Rectal smooth muscle tissue (tissue), 1 donor: ENCODE data around the gene EGFL8.
A peak's percentile ranks its signal among the peaks of the same experiment; 100 is the strongest.

Experiments used
- H3K27ac ChIP-seq: one replicate; pipeline ENCODE4 v1.7.0; 2013; ENCODE audit warnings: low read depth, low read length, inconsistent platforms
- H3K27me3 ChIP-seq: one replicate; pipeline ENCODE4 v1.7.0; 2013; ENCODE audit warnings: low read length; ENCODE audit not compliant: control insufficient read depth, insufficient read depth
- H3K36me3 ChIP-seq: one replicate; pipeline ENCODE4 v1.7.0; 2013; ENCODE audit warnings: low read length; ENCODE audit not compliant: control insufficient read depth, insufficient read depth
- H3K4me1 ChIP-seq: one replicate; pipeline ENCODE4 v1.7.0; 2013; ENCODE audit warnings: low read length; ENCODE audit not compliant: control insufficient read depth, insufficient read depth
- H3K4me3 ChIP-seq: one replicate; pipeline ENCODE4 v1.7.0; 2013; ENCODE audit warnings: low read length
- H3K9ac ChIP-seq: one replicate; pipeline ENCODE4 v1.7.0; 2013; ENCODE audit warnings: low read length

EGFL8 gene

GRCh38 chr6:32163559-32164258 lies 686 bp upstream of the EGFL8 start:
- Histone ChIP-seq H3K9ac (no peak overlapping the region), H3K27ac (peak overlapping the region; percentile 61), H3K4me1 (no peaks in the 10 kb centered on the region), H3K27me3 (no peaks in the 10 kb centered on the region), H3K4me3 (no peak overlapping the region), H3K36me3 (peaks cover 20% of the 10 kb centered on the region)

GRCh38 chr6:32166411-32167061 lies 2.1 kb downstream of the EGFL8 start:
- Histone ChIP-seq H3K27me3 (no peaks in the 10 kb centered on the region), H3K4me3 (no peak overlapping the region), H3K9ac (no peak overlapping the region), H3K36me3 (peaks cover 46% of the 10 kb centered on the region), H3K4me1 (no peaks in the 10 kb centered on the region), H3K27ac (no peak overlapping the region)

GRCh38 chr6:32167154-32167760 lies 2.9 kb downstream of the EGFL8 start:
- Histone ChIP-seq H3K4me1 (no peaks in the 10 kb centered on the region), H3K27ac (no peak overlapping the region), H3K9ac (no peak overlapping the region), H3K4me3 (no peak overlapping the region), H3K27me3 (no peaks in the 10 kb centered on the region), H3K36me3 (peaks cover 46% of the 10 kb centered on the region)

GRCh38 chr6:32167761-32168262 lies 3.4 kb downstream of the EGFL8 start:
- peaks cover 42% of the 10 kb centered on the region for H3K36me3 ChIP-seq
- H3K27me3 ChIP-seq: no peaks in the 10 kb centered on the region
- H3K4me3 ChIP-seq: no peak overlapping the region
- no peaks in the 10 kb centered on the region for H3K4me1 ChIP-seq
- no peak overlapping the region for H3K9ac ChIP-seq
- H3K27ac ChIP-seq: no peak overlapping the region

GRCh38 chr6:32168350-32168749 lies 4.0 kb downstream of the EGFL8 start:
- Histone ChIP-seq H3K36me3 (peaks cover 39% of the 10 kb centered on the region), H3K27ac (no peak overlapping the region), H3K4me3 (no peak overlapping the region)

GRCh38 chr6:32168807-32169591 lies 4.6 kb downstream of the EGFL8 start:
- no peak overlapping the region for H3K4me3 ChIP-seq
- H3K36me3 ChIP-seq: peaks cover 39% of the 10 kb centered on the region
- no peak overlapping the region for H3K27ac ChIP-seq

More at GRCh38 chr6:32168350-32168749, 4.0 kb downstream of the EGFL8 start:
- Histone ChIP-seq H3K9ac (no peak overlapping the region), H3K4me1 (no peaks in the 10 kb centered on the region), H3K27me3 (no peaks in the 10 kb centered on the region)

GRCh38 chr6:32170294-32170693 lies 5.9 kb downstream of the EGFL8 start:
- Histone ChIP-seq H3K4me3 (no peak overlapping the region), H3K9ac (no peak overlapping the region), H3K27me3 (no peaks in the 10 kb centered on the region), H3K36me3 (peaks cover 36% of the 10 kb centered on the region), H3K27ac (no peak overlapping the region), H3K4me1 (peaks cover 8% of the 10 kb centered on the region)

More at GRCh38 chr6:32168807-32169591, 4.6 kb downstream of the EGFL8 start:
- no peaks in the 10 kb centered on the region for H3K4me1 ChIP-seq
- no peaks in the 10 kb centered on the region for H3K27me3 ChIP-seq
- H3K9ac ChIP-seq: no peak overlapping the region

- no peak overlapping the region for H3K9ac ChIP-seq
- no peaks in the 10 kb centered on the region for H3K27me3 ChIP-seq
- peaks cover 36% of the 10 kb centered on the region for H3K36me3 ChIP-seq
- no peak overlapping the region for H3K27ac ChIP-seq
- no peak overlapping the region for H3K4me3 ChIP-seq
- peaks cover 10% of the 10 kb centered on the region for H3K4me1 ChIP-seq
Measured at GRCh38 chr6:32171234-32171633, 6.8 kb downstream of the EGFL8 start.

GRCh38 chr6:32173051-32173727 lies 8.8 kb downstream of the EGFL8 start:
- Histone ChIP-seq H3K27ac (no peak overlapping the region), H3K9ac (no peak overlapping the region)

GRCh38 chr6:32174416-32174815 lies 10.0 kb downstream of the EGFL8 start:
- Histone ChIP-seq H3K9ac (no peak overlapping the region), H3K4me3 (no peak overlapping the region), H3K36me3 (peaks cover 20% of the 10 kb centered on the region), H3K27me3 (no peaks in the 10 kb centered on the region), H3K27ac (no peak overlapping the region), H3K4me1 (peaks cover 27% of the 10 kb centered on the region)

More at GRCh38 chr6:32173051-32173727, 8.8 kb downstream of the EGFL8 start:
- H3K27me3 ChIP-seq: no peaks in the 10 kb centered on the region
- no peak overlapping the region for H3K4me3 ChIP-seq
- peaks cover 28% of the 10 kb centered on the region for H3K36me3 ChIP-seq
- peaks cover 20% of the 10 kb centered on the region for H3K4me1 ChIP-seq

- Histone ChIP-seq H3K27me3 (no peaks in the 10 kb centered on the region), H3K4me1 (peaks cover 27% of the 10 kb centered on the region), H3K27ac (peak overlapping the region; percentile 99), H3K36me3 (peaks cover 14% of the 10 kb centered on the region), H3K4me3 (peak overlapping the region; percentile 94), H3K9ac (peak overlapping the region; percentile 83)
Measured at GRCh38 chr6:32175322-32175710, 10.9 kb downstream of the EGFL8 start.
